ENCODE measurements around the gene METTL16. TPM values are rescaled to one million over a fixed set of nuclear protein-coding genes. Genes with fewer than 3 reads are reported as not detected.

The METTL16 gene
- total and polyA plus RNA-seq, 2 donors (not counting 1 experiment from before 2014, with no cell fraction given) = 19.2 to 56.5 TPM

GRCh38 chr17:2401426-2402221 lies 110.1 kb downstream of the METTL16 start:
- Histone ChIP-seq H3K27ac (ENCODE audit: low read length in 2 of 2) (peak overlapping the region; percentile 95 to 98), H4K20me1 (ENCODE audit: control insufficient read depth, insufficient read depth, low read length, poor library complexity, severe bottlenecking) (peaks cover 27% of the 10 kb centered on the region), H3K4me3 (ENCODE audit: control extremely low read depth in 1 of 5, extremely low read depth in 1 of 5, insufficient read depth in 1 of 5, low read depth in 2 of 5, low read length in 4 of 5) (peak overlapping the region; percentile 64 to 99 (median 94)), H3K4me1 (ENCODE audit: control insufficient read depth in 2 of 2, insufficient read depth in 2 of 2, low read length in 2 of 2) (peaks cover 32 to 36% of the 10 kb centered on the region in 2 donors), H3K27me3 (replicated peaks in 1 of 4; ENCODE audit: control extremely low read depth in 1 of 4, control insufficient read depth in 3 of 4, insufficient read depth in 4 of 4, low read length in 3 of 4) (no peaks in the 10 kb centered on the region), H2AFZ (ENCODE audit: insufficient read depth, low read depth, low read length, poor library complexity, severe bottlenecking) (peak overlapping the region; percentile 76), H3K36me3 (replicated peaks in 1 of 2; ENCODE audit: control extremely low read depth in 1 of 2, control insufficient read depth in 1 of 2, extremely low read depth in 1 of 2, insufficient read depth in 2 of 2, low read length in 1 of 2) (no peaks in the 10 kb centered on the region), H3K4me2 (replicated peaks; ENCODE audit: low read depth, low read length, poor library complexity, severe bottlenecking) (peak overlapping the region; percentile 98), H3K79me2 (ENCODE audit: control insufficient read depth, insufficient read depth, low read length) (peaks cover 34% of the 10 kb centered on the region), H3K9me3 (ENCODE audit: control extremely low read depth in 1 of 3, control insufficient read depth in 2 of 3, insufficient read depth in 1 of 3, low read length in 2 of 3) (no peaks in the 10 kb centered on the region), H3K9ac (ENCODE audit: low read length) (peak overlapping the region; percentile 99)
- ChIA-PET CTCF (interaction anchor here (0.9 to 7.4 kb wide), 7 partner anchors 8 to 192 kb away, joined by 3 to 76 read pairs (median 4); partner anchors contain the start of gene PAFAH1B1), POLR2A (interaction anchor here (0.8 to 2.5 kb wide), 4 partner anchors 9 to 1741 kb away, joined by 3 to 51 read pairs (median 4); partner anchors contain the start of genes CYB5D2 and ZZEF1)
- TF ChIP-seq EZH2 (IDR thresholded peaks at IDR 0.05; ENCODE audit: borderline replicate concordance, insufficient read depth, low read depth, low read length, poor library complexity, severe bottlenecking) (no peak), CTCF (IDR thresholded peaks at IDR 0.05) (no peak)
- Mint-ChIP-seq H3K4me3 (peak overlapping the region; percentile 99), H3K27me3 (no peaks in the 10 kb centered on the region), H3K9me3 (ENCODE audit: insufficient read depth) (no peaks in the 10 kb centered on the region), H3K4me1 (peaks cover 38% of the 10 kb centered on the region), H3K27ac (peak overlapping the region; percentile 99)
- WGBS (ENCODE audit: insufficient coverage) = under 1% methylated on average over 61 of the region's 72 CpGs
- DNase-seq (peak; percentile 96), ATAC-seq (ENCODE audit: low read depth) (peak; percentile 57)
- intact Hi-C loops (cut with micrococcal nuclease) = loop anchor here (1.0 to 5.0 kb wide), 7 partner anchors 9 to 774 kb away; partner anchors contain the start of genes PAFAH1B1, SLC43A2 and TSR1

Data from B cell (primary cell).